CD4-positive, alpha-beta T cell treated with Interleukin-1 beta for 1 hour (primary cell): Measurements from ENCODE around the gene ZNF665.
A peak's percentile ranks its signal among the peaks of the same experiment; 100 is the strongest.
"Not testable (repeated sequence)": the region's sequence is repeated elsewhere in the genome, so short reads cannot be mapped to it uniquely, and the experiment has no call there.

Experiments used
- DNase-seq, 2 donors: peaks; one replicate each; pipeline ENCODE4 v3.0.0-alpha.2; 2020 to 2022

The ZNF665 gene

GRCh38 chr19:53192771-53193534 is at the start of gene ZNF665:
Gene ZNF665 (minus strand): TSS chr19:53193358. CDS start chr19:53182898, 10,460 bp downstream.
- DNase-seq = peak; percentile 84 to 89

GRCh38 chr19:53237114-53237777 is 44.1 kb upstream of the ZNF665 start:
- DNase-seq = no peak

GRCh38 chr19:53224606-53225005 is 31.4 kb upstream of the ZNF665 start:
- DNase-seq = no peak

GRCh38 chr19:53222716-53223115 is 29.6 kb upstream of the ZNF665 start:
- not testable (repeated sequence) for DNase-seq

GRCh38 chr19:53212703-53213320 is 19.7 kb upstream of the ZNF665 start:
- no peak for DNase-seq

GRCh38 chr19:53211554-53211953 is 18.4 kb upstream of the ZNF665 start:
- DNase-seq = not testable (repeated sequence)

GRCh38 chr19:53196777-53197396 is 3.7 kb upstream of the ZNF665 start:
- DNase-seq = peak; percentile 96 to 97

- DNase-seq = peak; percentile 81 to 84
These were observed 2.2 kb upstream of the ZNF665 start for GRCh38 chr19:53195265-53195903.

GRCh38 chr19:53193535-53194222 is 521 bp upstream of the ZNF665 start:
- no peak for DNase-seq

- no peak for DNase-seq
These were observed 2.9 kb downstream of the ZNF665 start for GRCh38 chr19:53190253-53190652.

GRCh38 chr19:53189691-53190198 is 3.4 kb downstream of the ZNF665 start:
- not testable (repeated sequence) for DNase-seq

GRCh38 chr19:53185155-53185882 is 7.8 kb downstream of the ZNF665 start:
- DNase-seq = peak in 1 of 2 donors; percentile 6

GRCh38 chr19:53183146-53183764 is 9.9 kb downstream of the ZNF665 start:
- DNase-seq = no peak

- no peak for DNase-seq
These were observed 11.0 kb downstream of the ZNF665 start for GRCh38 chr19:53182202-53182601.

GRCh38 chr19:53177986-53178385 is 15.2 kb downstream of the ZNF665 start:
- DNase-seq = no peak

GRCh38 chr19:53172889-53173288 is 20.3 kb downstream of the ZNF665 start:
- no peak for DNase-seq

GRCh38 chr19:53165691-53166091 is 27.5 kb downstream of the ZNF665 start:
- DNase-seq = no peak

- no peak for DNase-seq
These were observed 32.0 kb downstream of the ZNF665 start for GRCh38 chr19:53161123-53161522.

GRCh38 chr19:53160350-53160749 is 32.8 kb downstream of the ZNF665 start:
- DNase-seq = no peak

GRCh38 chr19:53158119-53158656 is 35.0 kb downstream of the ZNF665 start:
- DNase-seq = peak; percentile 28 to 35
